Suprapubic skin (tissue), 4 donors: ENCODE results near the gene FOXC1. TPM values are rescaled to one million over a fixed set of nuclear protein-coding genes. Genes with fewer than 3 reads are reported as not detected.
A peak's percentile ranks its signal among the peaks of the same experiment; 100 is the strongest.

Source experiments
- DNase-seq, 2 donors: peaks; one replicate each; pipeline ENCODE4 v3.0.0-alpha.2; 2019; ENCODE audit warnings: low spot score in 2 of 2
- H3K27ac ChIP-seq: fragments of 200-600 bp; sonication (generic); one replicate; pipeline ENCODE4 v1.5.1; 2019
- H3K27me3 ChIP-seq: fragments of 200-600 bp; sonication (generic); one replicate; pipeline ENCODE4 v1.5.1; 2019
- H3K36me3 ChIP-seq: fragments of 200-600 bp; sonication (generic); one replicate; pipeline ENCODE4 v1.5.1; 2019
- H3K4me1 ChIP-seq: fragments of 200-600 bp; sonication (generic); one replicate; pipeline ENCODE4 v1.5.1; 2019
- H3K4me3 ChIP-seq: fragments of 200-600 bp; sonication (generic); one replicate; pipeline ENCODE4 v1.5.1; 2019; ENCODE audit warnings: mild to moderate bottlenecking
- H3K9me3 ChIP-seq: fragments of 200-600 bp; sonication (generic); one replicate; pipeline ENCODE4 v1.5.1; 2019
- EP300 ChIP-seq: sonication (generic); formaldehyde crosslinking; IDR thresholded peaks from one replicate; pipeline ENCODE4 v1.6.1; 2017; ENCODE audit warnings: antibody characterized with exemption
- POLR2A ChIP-seq, 2 donors: fragments of 450-650 bp; IDR thresholded peaks; one replicate each; pipeline ENCODE4 v1.6.1; 2017; ENCODE audit warnings: antibody characterized with exemption in 2 of 2, mild to moderate bottlenecking in 2 of 2, moderate library complexity in 2 of 2
- POLR2AphosphoS5 ChIP-seq, 3 donors: sonication (generic); formaldehyde crosslinking; IDR thresholded peaks; one replicate each; pipeline ENCODE4 v1.6.1; 2017; ENCODE audit warnings: antibody characterized with exemption in 3 of 3
- WGBS: methylation state at CpG from one replicate; pipeline ENCODE4 v1.1.5; 2018; 5-methylcytosine and 5-hydroxymethylcytosine counted together
- total RNA-seq, 4 donors: library from RNA; depleted of rRNA; stranded (reverse); fragments of >200 nt; gene quantifications; one replicate each; pipeline ENCODE4 v1.1.0, GENCODE V29; 2016
- TF ChIP-seq, protein P1 (sequence below), 2 donors: fragments of 200-600 bp in 1 of 2; fragments of 450-650 bp in 1 of 2; sonication (generic) in 1 of 2; IDR thresholded peaks; one replicate each; pipeline ENCODE4 v1.5.1; 2016 to 2019; ENCODE audit warnings: antibody characterized with exemption in 2 of 2, mild to moderate bottlenecking in 1 of 2, moderate library complexity in 1 of 2

Gene FOXC1
- total RNA-seq, 4 donors from 2014 or later, result 14.5 to 35.8 (median 21.4) TPM

DNA sequence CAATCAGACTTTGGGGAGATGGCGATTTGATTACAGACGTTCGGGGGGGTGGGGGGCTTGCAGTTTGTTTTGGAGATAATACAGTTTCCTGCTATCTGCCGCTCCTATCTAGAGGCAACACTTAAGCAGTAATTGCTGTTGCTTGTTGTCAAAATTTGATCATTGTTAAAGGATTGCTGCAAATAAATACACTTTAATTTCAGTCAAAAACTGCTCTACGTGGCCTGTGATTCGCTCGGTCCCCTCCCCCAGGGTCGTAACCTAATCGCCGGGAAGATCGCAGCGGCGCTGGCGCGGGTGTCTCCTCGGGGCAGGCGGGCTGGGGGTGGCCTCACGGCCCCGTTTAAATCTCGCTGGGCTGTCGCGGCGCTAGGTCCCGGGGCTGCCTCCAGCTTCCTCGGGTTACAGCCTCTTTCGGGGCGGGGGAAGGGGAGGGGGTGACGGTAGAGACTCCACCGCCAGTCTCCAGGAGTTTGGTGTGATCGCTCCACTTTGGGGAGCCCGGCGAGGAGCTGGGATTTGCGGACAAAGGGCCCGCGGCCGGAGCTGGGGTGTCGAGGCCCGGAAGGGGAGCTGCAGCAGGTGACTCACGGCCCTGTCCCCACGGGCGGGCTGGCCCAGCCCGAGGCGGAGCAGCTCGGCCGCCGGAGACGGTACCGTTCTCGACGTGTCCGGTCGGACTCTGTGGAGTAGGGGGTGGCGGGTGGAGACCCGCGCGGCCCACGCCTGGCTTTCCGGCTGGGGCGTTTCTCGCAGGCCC lies 4.2 kb downstream of the FOXC1 start:
- Histone ChIP-seq H3K27me3 (peaks cover 72% of the 10 kb centered on the region), H3K36me3 (no peaks in the 10 kb centered on the region), H3K9me3 (no peaks in the 10 kb centered on the region), H3K4me3 (peak overlapping the region; percentile 71), H3K4me1 (peaks cover 44% of the 10 kb centered on the region), H3K27ac (peak overlapping the region; percentile 56)
- no peak for TF ChIP-seq POLR2A (IDR thresholded peaks at IDR 0.05)
- TF ChIP-seq, protein P1, sequence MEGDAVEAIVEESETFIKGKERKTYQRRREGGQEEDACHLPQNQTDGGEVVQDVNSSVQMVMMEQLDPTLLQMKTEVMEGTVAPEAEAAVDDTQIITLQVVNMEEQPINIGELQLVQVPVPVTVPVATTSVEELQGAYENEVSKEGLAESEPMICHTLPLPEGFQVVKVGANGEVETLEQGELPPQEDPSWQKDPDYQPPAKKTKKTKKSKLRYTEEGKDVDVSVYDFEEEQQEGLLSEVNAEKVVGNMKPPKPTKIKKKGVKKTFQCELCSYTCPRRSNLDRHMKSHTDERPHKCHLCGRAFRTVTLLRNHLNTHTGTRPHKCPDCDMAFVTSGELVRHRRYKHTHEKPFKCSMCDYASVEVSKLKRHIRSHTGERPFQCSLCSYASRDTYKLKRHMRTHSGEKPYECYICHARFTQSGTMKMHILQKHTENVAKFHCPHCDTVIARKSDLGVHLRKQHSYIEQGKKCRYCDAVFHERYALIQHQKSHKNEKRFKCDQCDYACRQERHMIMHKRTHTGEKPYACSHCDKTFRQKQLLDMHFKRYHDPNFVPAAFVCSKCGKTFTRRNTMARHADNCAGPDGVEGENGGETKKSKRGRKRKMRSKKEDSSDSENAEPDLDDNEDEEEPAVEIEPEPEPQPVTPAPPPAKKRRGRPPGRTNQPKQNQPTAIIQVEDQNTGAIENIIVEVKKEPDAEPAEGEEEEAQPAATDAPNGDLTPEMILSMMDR (IDR thresholded peaks at IDR 0.05), result no peak
- no peak for TF ChIP-seq EP300
- TF ChIP-seq POLR2AphosphoS5 (IDR thresholded peaks at IDR 0.05), result no peak
- WGBS, result 17% methylated on average over 29 of the region's 60 CpGs
- DNase-seq, result no peak

DNA sequence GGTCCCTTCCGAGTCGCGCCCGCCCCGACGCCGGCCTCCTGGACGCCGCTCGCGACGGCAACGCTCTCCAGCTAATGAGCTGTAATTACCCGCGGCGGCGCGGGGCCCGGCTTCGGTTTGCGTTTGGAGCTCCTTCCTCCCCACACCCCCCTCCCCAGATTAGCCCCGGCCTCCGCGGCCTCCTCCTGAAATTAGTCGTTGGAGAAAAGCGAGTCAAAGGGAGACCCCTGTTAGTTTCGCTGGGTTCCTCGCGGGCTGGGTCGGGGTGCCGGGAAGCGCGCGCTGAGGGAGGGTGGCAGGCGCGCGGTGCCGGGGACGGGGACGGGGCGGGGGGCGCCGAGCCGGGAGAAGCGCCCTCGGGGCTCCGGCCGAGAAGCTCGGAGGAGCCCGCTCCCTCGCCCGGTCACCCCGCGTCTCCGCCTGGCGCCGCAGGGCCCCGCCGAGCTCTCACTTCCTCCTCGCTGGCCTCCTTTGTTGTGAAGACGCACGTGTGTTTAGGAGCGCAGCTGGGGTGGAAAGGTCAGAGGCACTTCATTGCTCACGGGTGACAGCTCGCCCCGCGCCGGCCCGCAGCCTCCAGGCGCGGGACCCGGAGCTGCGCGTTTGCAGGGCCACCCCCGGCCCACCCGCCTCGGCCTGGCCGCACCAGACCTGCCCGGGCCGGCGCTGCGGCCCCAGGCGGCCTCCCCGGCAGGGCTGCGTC lies 4.9 kb downstream of the FOXC1 start:
- H3K27ac ChIP-seq, result peak overlapping the region; percentile 56
- peak overlapping the region; percentile 71 for H3K4me3 ChIP-seq
- H3K9me3 ChIP-seq, result no peaks in the 10 kb centered on the region
- TF ChIP-seq, protein P1 (IDR thresholded peaks at IDR 0.05), result no peak
- no peak for TF ChIP-seq POLR2A (IDR thresholded peaks at IDR 0.05)
- TF ChIP-seq POLR2AphosphoS5 (IDR thresholded peaks at IDR 0.05), result no peak
- no peak for TF ChIP-seq EP300
- 14% methylated on average over 28 of the region's 85 CpGs for WGBS
- DNase-seq, result peak in 1 of 2 donors; percentile 60
- H3K4me1 ChIP-seq, result peaks cover 42% of the 10 kb centered on the region
- H3K27me3 ChIP-seq, result peaks cover 74% of the 10 kb centered on the region
- H3K36me3 ChIP-seq, result no peaks in the 10 kb centered on the region

DNA sequence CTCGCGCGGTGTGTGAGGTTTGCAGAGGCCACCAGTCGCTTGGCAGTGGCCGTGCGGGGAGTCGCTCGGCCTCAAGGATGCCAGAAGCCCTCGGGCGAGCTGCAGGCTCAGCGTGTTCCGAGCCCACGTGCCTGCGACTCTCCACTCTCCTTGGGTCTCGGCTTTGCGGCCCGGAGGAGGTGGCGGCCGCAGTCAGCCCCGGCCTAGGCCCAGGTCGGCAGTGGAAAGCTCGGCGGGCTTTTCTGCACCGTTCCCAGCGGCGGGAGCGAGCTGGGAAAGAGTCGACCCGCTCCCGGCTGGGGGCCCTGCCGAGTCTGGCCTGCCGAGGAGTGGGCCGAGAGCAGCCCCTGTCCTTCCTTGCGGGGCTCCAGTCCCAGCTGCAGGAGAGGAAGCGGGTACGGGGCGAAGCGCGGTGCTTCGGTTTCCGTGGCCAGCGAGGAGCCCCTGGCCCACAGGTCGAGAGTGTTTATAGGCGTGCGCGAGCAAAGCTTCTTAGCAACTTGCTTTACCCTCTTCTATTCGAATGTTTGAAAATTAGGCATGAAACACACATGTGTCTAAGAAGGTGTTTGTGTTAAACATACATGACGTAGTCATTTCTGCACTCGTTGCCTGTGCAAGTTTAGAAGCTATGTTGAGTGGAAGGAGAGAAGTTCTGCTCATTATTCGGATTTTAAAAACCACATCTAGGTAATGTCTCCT lies 5.6 kb downstream of the FOXC1 start:
- no peaks in the 10 kb centered on the region for H3K9me3 ChIP-seq
- peaks cover 49% of the 10 kb centered on the region for H3K4me1 ChIP-seq
- DNase-seq, result no peak
- peak overlapping the region; percentile 71 for H3K4me3 ChIP-seq
- peak overlapping the region; percentile 56 for H3K27ac ChIP-seq
- TF ChIP-seq, protein P1 (IDR thresholded peaks at IDR 0.05), result no peak
- TF ChIP-seq POLR2A (IDR thresholded peaks at IDR 0.05) (no peak), POLR2AphosphoS5 (IDR thresholded peaks at IDR 0.05) (no peak), EP300 (no peak)
- peaks cover 81% of the 10 kb centered on the region for H3K27me3 ChIP-seq
- no peaks in the 10 kb centered on the region for H3K36me3 ChIP-seq
- WGBS, result 75% methylated on average over 22 of the region's 50 CpGs

DNA sequence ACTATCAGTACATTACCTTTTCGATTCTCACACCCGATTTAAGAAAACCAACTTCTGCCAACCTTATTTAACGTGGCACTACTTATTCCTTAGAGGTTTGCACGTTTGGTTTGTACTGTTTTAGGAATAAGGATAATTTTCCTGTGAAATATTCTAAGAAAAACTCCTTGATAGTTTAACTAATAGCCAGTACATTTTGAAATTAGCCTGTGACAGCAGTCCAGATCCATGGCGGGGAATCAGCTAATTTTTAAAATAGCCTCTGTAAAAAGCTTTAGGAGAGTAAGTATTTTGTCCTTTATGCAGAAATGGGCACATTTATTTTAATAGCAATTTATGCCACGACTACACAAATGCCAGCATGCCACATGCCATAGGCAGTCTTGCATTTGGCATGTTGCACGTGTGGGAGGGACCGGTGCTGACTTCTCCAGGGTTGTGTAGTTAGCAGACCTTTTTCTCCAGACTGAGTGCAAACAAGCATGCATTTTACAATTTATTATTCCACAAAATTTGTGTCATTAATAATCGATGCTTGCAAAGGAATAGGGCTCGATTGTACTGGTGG lies 6.2 kb downstream of the FOXC1 start:
- Histone ChIP-seq H3K4me1 (peaks cover 46% of the 10 kb centered on the region), H3K9me3 (no peaks in the 10 kb centered on the region), H3K36me3 (no peaks in the 10 kb centered on the region), H3K27me3 (peaks cover 84% of the 10 kb centered on the region), H3K4me3 (peak overlapping the region; percentile 71), H3K27ac (no peak overlapping the region)
- WGBS, result 78% methylated on average over 10 of the region's 10 CpGs
- no peak for DNase-seq
- TF ChIP-seq POLR2A (IDR thresholded peaks at IDR 0.05) (no peak), EP300 (no peak), POLR2AphosphoS5 (IDR thresholded peaks at IDR 0.05) (no peak)
- TF ChIP-seq, protein P1 (IDR thresholded peaks at IDR 0.05), result no peak
